HEK293T (cell line): ENCODE data around the gene CTNNA3.

ENCODE experiments used
- CTCF ChIA-PET: fragments of 350-600 bp; formaldehyde crosslinking; extraction: SDS; loops from one replicate; lab custom pipeline; 2021; ENCODE audit warnings: antibody characterized with exemption, inconsistent platforms; lab: Yijun Ruan, JAX
- POLR2A ChIA-PET: fragments of 350-600 bp; formaldehyde crosslinking; extraction: SDS; loops from one replicate; lab custom pipeline; 2020; ENCODE audit warnings: antibody characterized with exemption, inconsistent platforms; lab: Yijun Ruan, JAX
- DNase-seq: peaks from one replicate; pipeline ENCODE4 v3.0.0; 2012; ENCODE audit warnings: mixed read lengths; ENCODE audit errors: extremely low spot score
- ARNT ChIP-seq: fragments of 450-650 bp; IDR thresholded peaks from 2 replicates; pipeline ENCODE4 v1.6.1; 2017; ENCODE audit warnings: mild to moderate bottlenecking
- BHLHE40 ChIP-seq: fragments of 450-650 bp; IDR thresholded peaks from 2 replicates; pipeline ENCODE4 v1.6.1; 2016; ENCODE audit warnings: mild to moderate bottlenecking, moderate library complexity, borderline replicate concordance
- CTBP1 ChIP-seq: fragments of 450-650 bp; IDR thresholded peaks from 2 replicates; pipeline ENCODE4 v1.6.1; 2016; ENCODE audit warnings: borderline replicate concordance
- ELF4 ChIP-seq: fragments of 450-650 bp; IDR thresholded peaks from 2 replicates; pipeline ENCODE4 v1.6.1; 2017; ENCODE audit warnings: antibody characterized with exemption
- FOXA1 ChIP-seq: fragments of 450-650 bp; IDR thresholded peaks from 2 replicates; pipeline ENCODE4 v1.6.1; 2016; ENCODE audit warnings: mild to moderate bottlenecking
- FOXK2 ChIP-seq: fragments of 450-650 bp; IDR thresholded peaks from 2 replicates; pipeline ENCODE4 v1.6.1; 2016; ENCODE audit warnings: mild to moderate bottlenecking
- FOXM1 ChIP-seq: fragments of 450-650 bp; IDR thresholded peaks from 2 replicates; pipeline ENCODE4 v1.6.1; 2017; ENCODE audit warnings: mild to moderate bottlenecking, borderline replicate concordance
- HDGF ChIP-seq: fragments of 450-650 bp; IDR thresholded peaks from 2 replicates; pipeline ENCODE4 v1.6.1; 2017; ENCODE audit warnings: antibody characterized with exemption, borderline replicate concordance
- L3MBTL2 ChIP-seq: fragments of 450-650 bp; conservative IDR thresholded peaks from 2 replicates; pipeline ENCODE4 v1.6.1; 2016; ENCODE audit warnings: mild to moderate bottlenecking
- LEF1 ChIP-seq: fragments of 450-650 bp; IDR thresholded peaks from 2 replicates; pipeline ENCODE4 v1.6.1; 2017; ENCODE audit warnings: mild to moderate bottlenecking, borderline replicate concordance
- NFRKB ChIP-seq: fragments of 450-650 bp; IDR thresholded peaks from 2 replicates; pipeline ENCODE4 v1.6.1; 2016; ENCODE audit warnings: mild to moderate bottlenecking, moderate library complexity
- PKNOX1 ChIP-seq: fragments of 450-650 bp; IDR thresholded peaks from 2 replicates; pipeline ENCODE4 v1.6.1; 2016
- SP1 ChIP-seq: fragments of 450-650 bp; IDR thresholded peaks from 2 replicates; pipeline ENCODE4 v1.6.1; 2017
- SUZ12 ChIP-seq: fragments of 450-650 bp; IDR thresholded peaks from 2 replicates; pipeline ENCODE4 v1.6.1; 2016; ENCODE audit warnings: mild to moderate bottlenecking
- TARDBP ChIP-seq: fragments of 450-650 bp; IDR thresholded peaks from 2 replicates; pipeline ENCODE4 v1.6.1; 2016
- ZNF384 ChIP-seq: fragments of 450-650 bp; IDR thresholded peaks from 2 replicates; pipeline ENCODE4 v1.6.1; 2016

Gene CTNNA3

DNA sequence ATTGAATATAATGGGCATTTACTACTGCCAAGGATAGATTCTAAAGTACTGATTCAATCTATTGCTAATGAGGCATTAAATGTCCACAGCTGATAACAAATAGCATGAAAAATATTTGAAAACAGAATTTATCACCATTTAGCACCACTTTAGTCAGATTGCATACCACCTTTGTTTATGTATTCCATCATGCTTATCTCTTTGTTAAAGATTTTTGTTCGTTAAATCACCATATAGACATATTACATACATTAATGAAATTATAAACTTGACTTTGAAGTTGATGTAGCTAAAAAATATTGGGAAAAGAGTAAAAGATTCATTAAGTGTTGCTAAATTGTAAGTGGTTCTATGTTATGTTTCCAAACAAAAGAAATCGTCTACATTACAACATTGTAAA lies 1022.9 kb downstream of the CTNNA3 start:
- CTCF ChIA-PET = no interaction called here
- POLR2A ChIA-PET = no interaction called here
- DNase-seq = no peak
- TF ChIP-seq PKNOX1 = no peak
- TF ChIP-seq ZNF384 = no peak
- TF ChIP-seq CTBP1 = no peak
- TF ChIP-seq L3MBTL2 = no peak
- no peak for TF ChIP-seq SP1
- TF ChIP-seq FOXK2 = no peak
- TF ChIP-seq HDGF = no peak
- TF ChIP-seq SUZ12 = no peak
- TF ChIP-seq TARDBP = no peak
- TF ChIP-seq NFRKB = no peak
- TF ChIP-seq ELF4 = no peak
- TF ChIP-seq BHLHE40 = no peak
- TF ChIP-seq FOXM1 = no peak
- TF ChIP-seq LEF1 = no peak
- TF ChIP-seq FOXA1 = no peak
- no peak for TF ChIP-seq ARNT

- TF ChIP-seq SP1 (no peak), NFRKB (no peak), LEF1 (no peak), HDGF (no peak), SUZ12 (no peak)
- POLR2A ChIA-PET = no interaction called here
- CTCF ChIA-PET = no interaction called here
- DNase-seq = no peak
These were observed 1024.4 kb downstream of the CTNNA3 start for GRCh38 chr10:66671562-66671961.

DNA sequence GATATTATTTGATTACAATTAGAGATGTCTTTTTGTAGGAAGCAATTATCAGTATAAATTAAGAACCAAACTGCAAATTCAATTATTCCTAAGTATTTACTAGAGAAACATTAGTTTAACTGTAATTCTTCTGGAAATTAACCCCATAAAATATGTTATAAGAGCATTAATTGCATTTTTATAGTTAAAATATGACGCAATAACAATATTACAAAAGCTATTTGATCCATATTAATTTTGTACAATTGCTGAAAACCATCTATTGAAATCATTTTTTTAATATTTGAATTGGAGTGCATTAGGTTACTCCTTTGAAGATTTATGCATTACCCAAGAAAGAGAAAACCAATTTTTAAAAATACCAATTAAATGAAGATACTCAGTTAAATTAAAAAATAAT lies 1024.9 kb downstream of the CTNNA3 start:
- ChIA-PET CTCF (no interaction called here), POLR2A (no interaction called here)
- TF ChIP-seq PKNOX1 (no peak), FOXK2 (no peak), ZNF384 (no peak), HDGF (no peak), SP1 (no peak), BHLHE40 (no peak), ELF4 (no peak), CTBP1 (no peak), NFRKB (no peak), ARNT (no peak), SUZ12 (no peak)

DNA sequence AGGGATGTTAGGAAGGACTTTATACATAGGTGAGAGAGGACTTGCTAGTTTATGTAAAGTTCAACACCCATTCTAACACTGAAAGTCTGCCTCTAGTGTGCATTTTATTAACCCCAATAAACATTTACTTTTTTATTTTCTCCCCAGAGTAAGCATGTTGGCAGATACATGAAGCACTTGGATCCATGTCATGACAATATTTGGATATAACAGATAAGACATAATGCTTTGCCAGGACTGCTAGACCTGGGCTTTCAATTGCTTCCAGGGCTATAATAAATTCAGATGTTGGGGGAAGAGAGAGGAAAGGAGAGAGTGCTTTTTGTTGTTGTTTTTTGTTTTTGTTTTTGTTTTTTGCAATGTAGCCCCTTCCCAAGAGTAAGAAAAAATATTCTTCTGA lies 1039.5 kb downstream of the CTNNA3 start:
- ChIA-PET POLR2A (no interaction called here), CTCF (no interaction called here)
- no peak for DNase-seq
- no peak for TF ChIP-seq ELF4
- TF ChIP-seq PKNOX1 = no peak
- no peak for TF ChIP-seq BHLHE40
- no peak for TF ChIP-seq LEF1
- TF ChIP-seq SUZ12 = no peak
- no peak for TF ChIP-seq FOXM1
- no peak for TF ChIP-seq FOXK2
- TF ChIP-seq TARDBP = no peak
- no peak for TF ChIP-seq CTBP1
- no peak for TF ChIP-seq L3MBTL2
- no peak for TF ChIP-seq ZNF384
- TF ChIP-seq ARNT = no peak
- TF ChIP-seq NFRKB = no peak
- no peak for TF ChIP-seq SP1
- TF ChIP-seq FOXA1 = no peak
- TF ChIP-seq HDGF = no peak

More for the DNA sequence above, 1024.9 kb downstream of the CTNNA3 start:
- no peak for DNase-seq

- TF ChIP-seq CTBP1 = no peak
- TF ChIP-seq SP1 = no peak
- TF ChIP-seq LEF1 = no peak
- TF ChIP-seq FOXM1 = no peak
- TF ChIP-seq FOXK2 = no peak
- TF ChIP-seq ARNT = no peak
- TF ChIP-seq L3MBTL2 = no peak
- no peak for TF ChIP-seq SUZ12
- no peak for TF ChIP-seq TARDBP
- TF ChIP-seq ELF4 = no peak
- TF ChIP-seq BHLHE40 = no peak
- no peak for TF ChIP-seq ZNF384
- TF ChIP-seq FOXA1 = no peak
- no peak for TF ChIP-seq HDGF
- TF ChIP-seq NFRKB = no peak
- TF ChIP-seq PKNOX1 = no peak
These were observed 1041.1 kb downstream of the CTNNA3 start for GRCh38 chr10:66654861-66655260.

More at GRCh38 chr10:66654861-66655260, 1041.1 kb downstream of the CTNNA3 start:
- ChIA-PET CTCF (no interaction called here), POLR2A (no interaction called here)
- DNase-seq = no peak
